ENCODE measurements around the gene OGDHL.

DNA sequence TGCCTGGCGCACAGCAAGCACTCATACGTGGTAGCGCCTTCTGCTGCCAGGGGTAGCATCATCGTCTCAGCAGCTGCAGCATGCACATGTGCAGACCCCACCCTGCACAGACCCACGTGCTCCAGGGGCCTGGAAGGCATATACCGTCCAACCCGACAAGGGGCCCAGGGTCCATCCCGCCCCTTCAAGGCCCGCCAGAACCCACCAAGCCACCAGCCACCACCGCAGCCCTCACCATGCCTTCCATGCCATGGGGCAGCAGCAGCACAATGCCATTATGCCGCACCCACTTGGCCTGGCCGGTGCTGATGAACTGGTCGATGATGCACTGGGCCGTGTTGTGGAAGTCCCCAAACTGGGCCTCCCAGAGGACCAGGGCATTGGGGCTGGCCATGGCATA, 22.7 kb downstream of the OGDHL start:
- TF ChIP-seq CTCF (IDR thresholded peaks at IDR 0.05) (no peak), POLR2A (IDR thresholded peaks at IDR 0.05) (no peak)
